MM.1S (cell line): ENCODE results near the gene GATC.

Source experiments
- CTCF ChIP-seq: fragments of 300-600 bp; sonication (generic); IDR thresholded peaks from 2 replicates; pipeline ENCODE4 v1.5.1; 2016; ENCODE audit warnings: antibody characterized with exemption, low read length, mixed read lengths
- EZH2phosphoT487 ChIP-seq: fragments of 300-600 bp; sonication (generic); IDR thresholded peaks from 2 replicates; pipeline ENCODE4 v1.6.1; 2018; ENCODE audit warnings: antibody characterized with exemption, low read length

GRCh38 chr12:120495186-120495730 lies 49.0 kb downstream of the GATC start:
- TF ChIP-seq EZH2phosphoT487 (no peak), CTCF (no peak)
